HEK293 (cell line): ENCODE measurements around the gene SLC16A1.

Source experiments
- CTCF ChIA-PET: fragments of 350-600 bp; formaldehyde crosslinking; extraction: SDS; loops from one replicate; lab custom pipeline; 2021; ENCODE audit warnings: antibody characterized with exemption; lab: Yijun Ruan, JAX
- POLR2A ChIA-PET: fragments of 300-600 bp; formaldehyde crosslinking; extraction: SDS; loops from one replicate; lab custom pipeline; 2020; ENCODE audit warnings: antibody characterized with exemption, inconsistent platforms; lab: Yijun Ruan, JAX
- H3K27ac ChIP-seq: fragments of 200-500 bp; sonication (Bioruptor generic); 2 replicates; pipeline ENCODE4 v1.5.1; 2014; ENCODE audit warnings: low read depth, low read length, control low read depth, inconsistent platforms; ENCODE audit errors: extremely low read depth
- H3K36me3 ChIP-seq, 2 experiments: fragments of 200-500 bp in 1 of 2; sonication (Bioruptor generic) in 1 of 2; 1 replicate in 1 of 2; 2 replicates in 1 of 2; pipeline ENCODE4 v1.5.1; 2014 to 2017; ENCODE audit warnings: inconsistent platforms in 2 of 2, low read length in 2 of 2; ENCODE audit not compliant: control insufficient read depth in 2 of 2, insufficient read depth in 1 of 2
- H3K4me1 ChIP-seq: fragments of 200-500 bp; sonication (Bioruptor generic); 2 replicates; pipeline ENCODE4 v1.5.1; 2014; ENCODE audit warnings: mild to moderate bottlenecking, low read length, inconsistent platforms; ENCODE audit not compliant: control insufficient read depth, insufficient read depth
- H3K4me3 ChIP-seq: 2 replicates; pipeline ENCODE4 v1.5.1; 2011; ENCODE audit warnings: low read depth, mild to moderate bottlenecking, control low read depth, low read length, moderate library complexity
- H3K9me3 ChIP-seq: fragments of 200-500 bp; sonication (Bioruptor generic); 2 replicates; pipeline ENCODE4 v1.5.1; 2014; ENCODE audit warnings: low read depth, low read length, inconsistent platforms; ENCODE audit not compliant: control insufficient read depth, insufficient read depth
- AEBP2 ChIP-seq: fragments of 450-650 bp; formaldehyde crosslinking; IDR thresholded peaks from 2 replicates; pipeline ENCODE4 v1.5.1; 2016; ENCODE audit warnings: missing biosample characterization, missing genetic modification characterization, borderline replicate concordance
- HOXA7 ChIP-seq: sonication (generic); formaldehyde crosslinking; IDR thresholded peaks from 2 replicates; pipeline ENCODE4 v1.8.1; 2022; ENCODE audit warnings: missing genetic modification reagents, borderline replicate concordance
- HOXC10 ChIP-seq: sonication (generic); formaldehyde crosslinking; IDR thresholded peaks from 2 replicates; pipeline ENCODE4 v1.8.1; 2023; ENCODE audit warnings: mild to moderate bottlenecking, missing genetic modification reagents
- KLF10 ChIP-seq: fragments of 450-650 bp; IDR thresholded peaks from 2 replicates; pipeline ENCODE4 v1.5.1; 2018; ENCODE audit warnings: missing biosample characterization, mild to moderate bottlenecking, missing genetic modification characterization
- OVOL3 ChIP-seq: fragments of 450-650 bp; formaldehyde crosslinking; IDR thresholded peaks from 2 replicates; pipeline ENCODE4 v1.5.1; 2016; ENCODE audit warnings: missing biosample characterization, missing genetic modification characterization
- PRDM6 ChIP-seq: fragments of 450-650 bp; formaldehyde crosslinking; IDR thresholded peaks from 2 replicates; pipeline ENCODE4 v1.5.1; 2017; ENCODE audit warnings: missing biosample characterization, missing genetic modification characterization
- SCRT2 ChIP-seq: fragments of 450-650 bp; formaldehyde crosslinking; IDR thresholded peaks from 2 replicates; pipeline ENCODE4 v1.5.1; 2016; ENCODE audit warnings: missing biosample characterization, missing genetic modification characterization
- TRIM28 ChIP-seq: IDR thresholded peaks from 2 replicates; pipeline ENCODE4 v1.6.1; 2011; ENCODE audit warnings: low read length, control low read depth, borderline replicate concordance
- YY1 ChIP-seq: fragments of 450-650 bp; formaldehyde crosslinking; IDR thresholded peaks from 2 replicates; pipeline ENCODE4 v1.5.1; 2018; ENCODE audit warnings: missing biosample characterization, missing genetic modification characterization
- ZBTB21 ChIP-seq: fragments of 450-650 bp; formaldehyde crosslinking; IDR thresholded peaks from 2 replicates; pipeline ENCODE4 v1.5.1; 2017; ENCODE audit warnings: missing biosample characterization, missing genetic modification characterization
- ZFP69B ChIP-seq: fragments of 450-650 bp; formaldehyde crosslinking; IDR thresholded peaks from 2 replicates; pipeline ENCODE4 v1.5.1; 2016; ENCODE audit warnings: missing biosample characterization, missing genetic modification characterization
- ZNF10 ChIP-seq: fragments of 450-650 bp; formaldehyde crosslinking; IDR thresholded peaks from 2 replicates; pipeline ENCODE4 v1.5.1; 2017; ENCODE audit warnings: missing biosample characterization, missing genetic modification characterization
- ZNF133 ChIP-seq: fragments of 450-650 bp; formaldehyde crosslinking; IDR thresholded peaks from 2 replicates; pipeline ENCODE4 v1.5.1; 2016; ENCODE audit warnings: missing biosample characterization, missing genetic modification characterization
- ZNF140 ChIP-seq: fragments of 450-650 bp; formaldehyde crosslinking; IDR thresholded peaks from 2 replicates; pipeline ENCODE4 v1.5.1; 2016; ENCODE audit warnings: missing biosample characterization, missing genetic modification characterization
- ZNF157 ChIP-seq: fragments of 450-650 bp; formaldehyde crosslinking; IDR thresholded peaks from 2 replicates; pipeline ENCODE4 v1.5.1; 2016; ENCODE audit warnings: missing biosample characterization, missing genetic modification characterization
- ZNF16 ChIP-seq: fragments of 450-650 bp; formaldehyde crosslinking; IDR thresholded peaks from 2 replicates; pipeline ENCODE4 v1.5.1; 2016; ENCODE audit warnings: low read depth, missing biosample characterization, missing genetic modification characterization
- ZNF2 ChIP-seq: fragments of 450-650 bp; formaldehyde crosslinking; IDR thresholded peaks from 2 replicates; pipeline ENCODE4 v1.5.1; 2016; ENCODE audit warnings: missing biosample characterization, missing genetic modification characterization
- ZNF211 ChIP-seq: fragments of 450-650 bp; formaldehyde crosslinking; IDR thresholded peaks from 2 replicates; pipeline ENCODE4 v1.5.1; 2016; ENCODE audit warnings: low read depth, missing biosample characterization, missing genetic modification characterization
- ZNF280C ChIP-seq: fragments of 450-650 bp; formaldehyde crosslinking; IDR thresholded peaks from 2 replicates; pipeline ENCODE4 v1.5.1; 2016; ENCODE audit warnings: missing biosample characterization, missing genetic modification characterization
- ZNF335 ChIP-seq: fragments of 450-650 bp; formaldehyde crosslinking; conservative IDR thresholded peaks from 2 replicates; pipeline ENCODE4 v1.5.1; 2016; ENCODE audit warnings: missing biosample characterization, missing genetic modification characterization
- ZNF362 ChIP-seq: fragments of 450-650 bp; formaldehyde crosslinking; IDR thresholded peaks from 2 replicates; pipeline ENCODE4 v1.5.1; 2016; ENCODE audit warnings: missing biosample characterization, missing genetic modification characterization
- ZNF416 ChIP-seq: fragments of 450-650 bp; formaldehyde crosslinking; IDR thresholded peaks from 2 replicates; pipeline ENCODE4 v1.5.1; 2016; ENCODE audit warnings: missing biosample characterization, missing genetic modification characterization
- ZNF423 ChIP-seq: fragments of 450-650 bp; formaldehyde crosslinking; IDR thresholded peaks from 2 replicates; pipeline ENCODE4 v1.5.1; 2016; ENCODE audit warnings: missing biosample characterization, missing genetic modification characterization
- ZNF449 ChIP-seq: fragments of 450-650 bp; formaldehyde crosslinking; IDR thresholded peaks from 2 replicates; pipeline ENCODE4 v1.5.1; 2017; ENCODE audit warnings: missing biosample characterization, mild to moderate bottlenecking, missing genetic modification characterization, moderate library complexity
- ZNF473 ChIP-seq: fragments of 450-650 bp; formaldehyde crosslinking; IDR thresholded peaks from 2 replicates; pipeline ENCODE4 v1.5.1; 2017; ENCODE audit warnings: missing biosample characterization, missing genetic modification characterization
- ZNF544 ChIP-seq: fragments of 450-650 bp; formaldehyde crosslinking; IDR thresholded peaks from 2 replicates; pipeline ENCODE4 v1.5.0; 2017; ENCODE audit warnings: missing biosample characterization, missing genetic modification characterization
- ZNF560 ChIP-seq: fragments of 450-650 bp; formaldehyde crosslinking; IDR thresholded peaks from 2 replicates; pipeline ENCODE4 v1.5.1; 2017; ENCODE audit warnings: missing biosample characterization, missing genetic modification characterization, borderline replicate concordance
- ZNF629 ChIP-seq: fragments of 450-650 bp; formaldehyde crosslinking; IDR thresholded peaks from 2 replicates; pipeline ENCODE4 v1.5.1; 2017; ENCODE audit warnings: missing biosample characterization, missing genetic modification characterization
- ZNF660 ChIP-seq: fragments of 450-650 bp; IDR thresholded peaks from 2 replicates; pipeline ENCODE4 v1.5.1; 2018; ENCODE audit warnings: missing biosample characterization, mild to moderate bottlenecking, missing genetic modification characterization
- ZNF670 ChIP-seq: fragments of 450-650 bp; formaldehyde crosslinking; IDR thresholded peaks from 2 replicates; pipeline ENCODE4 v1.5.1; 2016; ENCODE audit warnings: missing biosample characterization, missing genetic modification characterization, low read depth
- ZSCAN16 ChIP-seq: fragments of 450-650 bp; formaldehyde crosslinking; IDR thresholded peaks from 2 replicates; pipeline ENCODE4 v1.5.1; 2016; ENCODE audit warnings: missing biosample characterization, missing genetic modification characterization

SLC16A1 gene

GRCh38 chr1:112955773-112956543, at the start of gene SLC16A1:
SLC16A1 (minus strand) TSS chr1:112956196; CDS start chr1:112929308, 26,888 bp downstream.
- Histone ChIP-seq H3K4me3 (peak within 1 kb of the TSS; percentile 88), H3K36me3 (peaks cover 4 to 18% of the 10 kb centered on the region in 2 experiments; a peak in 2 of 3 replicates), H3K27ac (peak within 1 kb of the TSS; percentile 86), H3K9me3 (no peaks in the 10 kb centered on the region), H3K4me1 (no peaks in the 10 kb centered on the region)
- CTCF ChIA-PET, result interaction anchor here (0.6 to 2.0 kb wide), 8 partner anchors 37 to 240 kb away, joined by 3 to 7 read pairs (median 4); partner anchors contain the start of genes LRIG2 and PPM1J
- POLR2A ChIA-PET, result interaction anchor here (0.7 to 1.9 kb wide), 19 partner anchors 9 to 257 kb away, joined by 3 to 19 read pairs (median 4); partner anchors contain the start of gene LRIG2
- TF ChIP-seq ZNF416 (tag by site-specific recombination), result no peak
- peak; percentile 90 for TF ChIP-seq ZNF2 (tag by site-specific recombination)
- TF ChIP-seq OVOL3 (tag by site-specific recombination), result peak; percentile 63; the same call in 1 of the 2 replicates
- no peak for TF ChIP-seq SCRT2
- TF ChIP-seq ZNF473 (tag by site-specific recombination), result no peak
- TF ChIP-seq ZNF157 (tag by site-specific recombination), result no peak
- TF ChIP-seq HOXC10 (CRISPR knock-in tag), result no peak
- TF ChIP-seq ZNF560 (tag by site-specific recombination), result no peak
- TF ChIP-seq ZNF10 (tag by site-specific recombination), result no peak; the same call in 1 of the 2 replicates
- TF ChIP-seq ZNF140 (tag by site-specific recombination), result no peak
- TF ChIP-seq ZBTB21 (tag by site-specific recombination), result peak; percentile 33; the same call in 1 of the 2 replicates
- TF ChIP-seq ZNF362 (tag by site-specific recombination), result no peak
- no peak for TF ChIP-seq PRDM6 (tag by site-specific recombination)
- no peak for TF ChIP-seq ZNF544
- TF ChIP-seq ZFP69B (tag by site-specific recombination), result peak; percentile 67
- no peak for TF ChIP-seq ZNF211 (tag by site-specific recombination)
- TF ChIP-seq ZNF133, result no peak
- TF ChIP-seq ZNF16 (tag by site-specific recombination), result no peak
- TF ChIP-seq ZNF423 (tag by site-specific recombination), result peak; percentile 96
- TF ChIP-seq ZNF670 (tag by site-specific recombination), result no peak
- TF ChIP-seq TRIM28, result no peak
- TF ChIP-seq HOXA7 (CRISPR knock-in tag), result no peak
- peak; percentile 90 for TF ChIP-seq ZNF335 (tag by site-specific recombination)
- peak; percentile 92 for TF ChIP-seq ZNF660 (tag by site-specific recombination)
- TF ChIP-seq KLF10 (tag by site-specific recombination), result peak; percentile 93
- no peak for TF ChIP-seq ZSCAN16 (tag by site-specific recombination)
- TF ChIP-seq YY1, result peak; percentile 4; the same call in 1 of the 2 replicates
- no peak for TF ChIP-seq AEBP2
- TF ChIP-seq ZNF629, result peak; percentile 56
- TF ChIP-seq ZNF449, result 0 out of 2 replicates have a peak, but pooled peaks have one; percentile 24
- TF ChIP-seq ZNF280C (tag by site-specific recombination), result no peak
